ENCODE data around the gene LGALS16.

GRCh38 chr19:39692822-39693221 lies 37.1 kb downstream of the LGALS16 start:
- no peak for TF ChIP-seq SUZ12 (IDR thresholded peaks at IDR 0.05; ENCODE audit: extremely low read depth, insufficient read depth, insufficient read length)
- no peak for TF ChIP-seq YY1 (IDR thresholded peaks at IDR 0.05; ENCODE audit: insufficient read depth, insufficient read length)
- no peak for TF ChIP-seq ZNF274 (IDR thresholded peaks at IDR 0.05; ENCODE audit: low read depth, low read length)
